Measurements from ENCODE around the gene SLIT3.

Gene SLIT3

GRCh38 chr5:168897387-168898122 lies 403.4 kb downstream of the SLIT3 start:
- no peaks in the 10 kb centered on the region for H4K20me1 ChIP-seq (ENCODE audit: low read depth, low read length)
- no peak overlapping the region for H3K27ac ChIP-seq (ENCODE audit: low read depth, low read length)
- no peaks in the 10 kb centered on the region for H3F3A ChIP-seq (ENCODE audit: insufficient read depth)
- H3K36me3 ChIP-seq (ENCODE audit: low read length) = no peaks in the 10 kb centered on the region
- no peaks in the 10 kb centered on the region for H3K79me2 ChIP-seq (ENCODE audit: insufficient read depth, low read length)
- H3K9me3 ChIP-seq (ENCODE audit: insufficient read depth, low read length) = no peaks in the 10 kb centered on the region
- no peaks in the 10 kb centered on the region for H3K9me2 ChIP-seq (replicated peaks; ENCODE audit: insufficient read depth, low read length)
- no peak overlapping the region for H3K4me2 ChIP-seq (ENCODE audit: low read depth, low read length, poor library complexity, severe bottlenecking)
- H3K4me3 ChIP-seq (ENCODE audit: insufficient read depth, low read length, poor library complexity, severe bottlenecking) = no peak overlapping the region
- H3K9ac ChIP-seq (ENCODE audit: low read length) = no peak overlapping the region
- no peak overlapping the region for H2AFZ ChIP-seq (ENCODE audit: low read depth, low read length, severe bottlenecking)
- no peak for TF ChIP-seq CTCF (IDR thresholded peaks at IDR 0.05; ENCODE audit: insufficient read depth, low read length, poor library complexity, severe bottlenecking)
- TF ChIP-seq EZH2phosphoT487 (conservative IDR thresholded peaks at IDR 0.05; ENCODE audit: low read length) = no peak
- no peaks in the 10 kb centered on the region for H3K27me3 ChIP-seq (ENCODE audit: low read length)

- Histone ChIP-seq H3K9ac (ENCODE audit: low read length) (no peak overlapping the region), H3K9me2 (replicated peaks; ENCODE audit: insufficient read depth, low read length) (no peaks in the 10 kb centered on the region), H3K79me2 (ENCODE audit: insufficient read depth, low read length) (no peaks in the 10 kb centered on the region), H3K9me3 (ENCODE audit: insufficient read depth, low read length) (no peaks in the 10 kb centered on the region), H3K27me3 (ENCODE audit: low read length) (no peaks in the 10 kb centered on the region), H3K4me2 (ENCODE audit: low read depth, low read length, poor library complexity, severe bottlenecking) (no peak overlapping the region), H3K27ac (ENCODE audit: low read depth, low read length) (no peak overlapping the region), H4K20me1 (ENCODE audit: low read depth, low read length) (no peaks in the 10 kb centered on the region), H3K4me3 (ENCODE audit: insufficient read depth, low read length, poor library complexity, severe bottlenecking) (no peak overlapping the region), H3F3A (ENCODE audit: insufficient read depth) (no peaks in the 10 kb centered on the region), H2AFZ (ENCODE audit: low read depth, low read length, severe bottlenecking) (no peak overlapping the region), H3K36me3 (ENCODE audit: low read length) (no peaks in the 10 kb centered on the region)
- TF ChIP-seq CTCF (IDR thresholded peaks at IDR 0.05; ENCODE audit: insufficient read depth, low read length, poor library complexity, severe bottlenecking) = no peak
- no peak for TF ChIP-seq EZH2phosphoT487 (conservative IDR thresholded peaks at IDR 0.05; ENCODE audit: low read length)
These were observed 405.5 kb downstream of the SLIT3 start for GRCh38 chr5:168895295-168896071.

GRCh38 chr5:168893283-168893682 lies 407.7 kb downstream of the SLIT3 start:
- no peak overlapping the region for H3K4me2 ChIP-seq (ENCODE audit: low read depth, low read length, poor library complexity, severe bottlenecking)
- H3K9ac ChIP-seq (ENCODE audit: low read length) = no peak overlapping the region
- no peak overlapping the region for H3K4me3 ChIP-seq (ENCODE audit: insufficient read depth, low read length, poor library complexity, severe bottlenecking)
- H3K27me3 ChIP-seq (ENCODE audit: low read length) = no peaks in the 10 kb centered on the region
- H3K9me2 ChIP-seq (replicated peaks; ENCODE audit: insufficient read depth, low read length) = no peaks in the 10 kb centered on the region
- H3F3A ChIP-seq (ENCODE audit: insufficient read depth) = no peaks in the 10 kb centered on the region
- H3K27ac ChIP-seq (ENCODE audit: low read depth, low read length) = no peak overlapping the region
- no peak overlapping the region for H2AFZ ChIP-seq (ENCODE audit: low read depth, low read length, severe bottlenecking)
- H3K9me3 ChIP-seq (ENCODE audit: insufficient read depth, low read length) = no peaks in the 10 kb centered on the region
- no peaks in the 10 kb centered on the region for H3K79me2 ChIP-seq (ENCODE audit: insufficient read depth, low read length)
- H3K36me3 ChIP-seq (ENCODE audit: low read length) = no peaks in the 10 kb centered on the region
- TF ChIP-seq CTCF (IDR thresholded peaks at IDR 0.05; ENCODE audit: insufficient read depth, low read length, poor library complexity, severe bottlenecking) = no peak
- no peaks in the 10 kb centered on the region for H4K20me1 ChIP-seq (ENCODE audit: low read depth, low read length)

Measured in SU-DHL-6 (cell line).